ENCODE data around the gene CYB561. TPM values are rescaled to one million over a fixed set of nuclear protein-coding genes. Genes with fewer than 3 reads are reported as not detected.

The CYB561 gene
- polyA plus RNA-seq, 3 donors = 5.2 to 11.8 (median 8.3) TPM

GRCh38 chr17:63414222-63414621 lies 31.9 kb downstream of the CYB561 start:
- Mint-ChIP-seq H3K9me3 (no peaks in the 10 kb centered on the region), H3K36me3 (peaks cover 32 to 38% of the 10 kb centered on the region in 2 donors), H3K4me1 (peaks cover 3% of the 10 kb centered on the region), H3K27ac (no peak overlapping the region), H3K27me3 (ENCODE audit: low read depth in 3 of 3) (peaks cover 0 to 3% (median 0%) of the 10 kb centered on the region in 3 donors), H3K4me3 (no peak overlapping the region)
- Histone ChIP-seq H3K27me3 (ENCODE audit: control insufficient read depth in 2 of 2, insufficient read depth in 2 of 2, low read length in 2 of 2) (no peaks in the 10 kb centered on the region), H3K4me3 (replicated peaks in 1 of 3; ENCODE audit: low read depth in 2 of 3, low read length in 3 of 3) (no peak overlapping the region), H3K79me2 (ENCODE audit: insufficient read depth, low read length) (no peaks in the 10 kb centered on the region), H3K27ac (ENCODE audit: low read depth in 1 of 2, low read length in 2 of 2) (no peak overlapping the region), H4K20me1 (ENCODE audit: insufficient read depth, low read length) (no peaks in the 10 kb centered on the region), H3K4me1 (ENCODE audit: control insufficient read depth in 1 of 2, insufficient read depth in 2 of 2, low read length in 2 of 2) (no peaks in the 10 kb centered on the region), H2AFZ (ENCODE audit: insufficient read depth, low read depth, low read length, poor library complexity, severe bottlenecking) (no peak overlapping the region), H3K9ac (ENCODE audit: insufficient read depth, low read length, poor library complexity, severe bottlenecking) (no peak overlapping the region), H3K4me2 (replicated peaks; ENCODE audit: extremely low read depth, low read length, poor library complexity, severe bottlenecking) (no peak overlapping the region), H3K9me3 (replicated peaks in 1 of 2; ENCODE audit: control insufficient read depth in 1 of 2, insufficient read depth in 1 of 2, low read length in 2 of 2) (no peaks in the 10 kb centered on the region), H3K36me3 (replicated peaks in 1 of 2; ENCODE audit: control insufficient read depth in 1 of 2, insufficient read depth in 2 of 2, low read length in 2 of 2) (peaks cover 5 to 12% of the 10 kb centered on the region in 2 donors)
- intact Hi-C loops (cut with micrococcal nuclease) = no loop called here
- DNase-seq = no peak
- 100% methylated on average over 2 of the region's 4 CpGs for WGBS (ENCODE audit: insufficient coverage)
- no peak for TF ChIP-seq CTCF (IDR thresholded peaks at IDR 0.05)

GRCh38 chr17:63413128-63413527 lies 33.0 kb downstream of the CYB561 start:
- TF ChIP-seq CTCF (IDR thresholded peaks at IDR 0.05) = no peak
- no peak overlapping the region for H3K27ac Mint-ChIP-seq

More at GRCh38 chr17:63413128-63413527, 33.0 kb downstream of the CYB561 start:
- H3K9me3 ChIP-seq (replicated peaks in 1 of 2; ENCODE audit: control insufficient read depth in 1 of 2, insufficient read depth in 1 of 2, low read length in 2 of 2) = no peaks in the 10 kb centered on the region
- no peak overlapping the region for H3K4me2 ChIP-seq (replicated peaks; ENCODE audit: extremely low read depth, low read length, poor library complexity, severe bottlenecking)
- no peak overlapping the region for H3K4me3 ChIP-seq (replicated peaks in 1 of 3; ENCODE audit: low read depth in 2 of 3, low read length in 3 of 3)
- H3K27me3 Mint-ChIP-seq (ENCODE audit: low read depth in 3 of 3) = peaks cover 0 to 1% (median 0%) of the 10 kb centered on the region in 3 donors
- no peaks in the 10 kb centered on the region for H4K20me1 ChIP-seq (ENCODE audit: insufficient read depth, low read length)
- DNase-seq = no peak
- no peak overlapping the region for H3K4me3 Mint-ChIP-seq
- no peaks in the 10 kb centered on the region for H3K79me2 ChIP-seq (ENCODE audit: insufficient read depth, low read length)
- H2AFZ ChIP-seq (ENCODE audit: insufficient read depth, low read depth, low read length, poor library complexity, severe bottlenecking) = no peak overlapping the region
- H3K36me3 Mint-ChIP-seq = peaks cover 26 to 27% of the 10 kb centered on the region in 2 donors
- H3K9ac ChIP-seq (ENCODE audit: insufficient read depth, low read length, poor library complexity, severe bottlenecking) = no peak overlapping the region
- H3K9me3 Mint-ChIP-seq = no peaks in the 10 kb centered on the region
- no peaks in the 10 kb centered on the region for H3K4me1 ChIP-seq (ENCODE audit: control insufficient read depth in 1 of 2, insufficient read depth in 2 of 2, low read length in 2 of 2)
- H3K36me3 ChIP-seq (replicated peaks in 1 of 2; ENCODE audit: control insufficient read depth in 1 of 2, insufficient read depth in 2 of 2, low read length in 2 of 2) = peaks cover 5 to 8% of the 10 kb centered on the region in 2 donors
- H3K27me3 ChIP-seq (ENCODE audit: control insufficient read depth in 2 of 2, insufficient read depth in 2 of 2, low read length in 2 of 2) = no peaks in the 10 kb centered on the region
- intact Hi-C loops (cut with micrococcal nuclease) = no loop called here
- no CpG with 5 or more reads among the region's 3 CpGs for WGBS (ENCODE audit: insufficient coverage)
- H3K27ac ChIP-seq (ENCODE audit: low read depth in 1 of 2, low read length in 2 of 2) = no peak overlapping the region
- H3K4me1 Mint-ChIP-seq = peaks cover 3% of the 10 kb centered on the region
